Measurements from ENCODE around the gene TBC1D16.

TBC1D16 gene

GRCh38 chr17:79971651-79972050 is 64.0 kb downstream of the TBC1D16 start:
- H3K4me3 ChIP-seq (ENCODE audit: low read length, poor library complexity, severe bottlenecking) = no peak overlapping the region
- H3K9ac ChIP-seq (ENCODE audit: low read depth, low read length, poor library complexity, severe bottlenecking) = no peak overlapping the region
- no peak overlapping the region for H3K4me2 ChIP-seq (ENCODE audit: low read depth, low read length, poor library complexity, severe bottlenecking)
- no peaks in the 10 kb centered on the region for H3K9me2 ChIP-seq (replicated peaks; ENCODE audit: low read depth, low read length)
- no peaks in the 10 kb centered on the region for H3K79me2 ChIP-seq (ENCODE audit: insufficient read depth, low read length)
- H3K36me3 ChIP-seq (ENCODE audit: insufficient read depth, low read length) = no peaks in the 10 kb centered on the region
- TF ChIP-seq CTCF (conservative IDR thresholded peaks at IDR 0.05; ENCODE audit: low read length) = no peak
- TF ChIP-seq EZH2phosphoT487 (IDR thresholded peaks at IDR 0.05; ENCODE audit: borderline replicate concordance) = no peak
- no peaks in the 10 kb centered on the region for H3K9me3 ChIP-seq (ENCODE audit: insufficient read depth, low read depth, low read length)
- H3K4me1 ChIP-seq (ENCODE audit: insufficient read depth, low read length, poor library complexity, severe bottlenecking) = no peaks in the 10 kb centered on the region
- no peak overlapping the region for H2AFZ ChIP-seq (ENCODE audit: low read length)
- no peaks in the 10 kb centered on the region for H3F3A ChIP-seq (ENCODE audit: low read depth)
- H3K27me3 ChIP-seq (ENCODE audit: insufficient read depth, low read length, poor library complexity, severe bottlenecking) = no peaks in the 10 kb centered on the region
- no peaks in the 10 kb centered on the region for H4K20me1 ChIP-seq (ENCODE audit: insufficient read depth, low read length, poor library complexity, severe bottlenecking)

- Histone ChIP-seq H3K9me3 (ENCODE audit: insufficient read depth, low read depth, low read length) (no peaks in the 10 kb centered on the region), H3K4me3 (ENCODE audit: low read length, poor library complexity, severe bottlenecking) (no peak overlapping the region), H3K36me3 (ENCODE audit: insufficient read depth, low read length) (no peaks in the 10 kb centered on the region), H3K4me2 (ENCODE audit: low read depth, low read length, poor library complexity, severe bottlenecking) (no peak overlapping the region), H2AFZ (ENCODE audit: low read length) (no peak overlapping the region), H3K9ac (ENCODE audit: low read depth, low read length, poor library complexity, severe bottlenecking) (no peak overlapping the region), H4K20me1 (ENCODE audit: insufficient read depth, low read length, poor library complexity, severe bottlenecking) (no peaks in the 10 kb centered on the region), H3K4me1 (ENCODE audit: insufficient read depth, low read length, poor library complexity, severe bottlenecking) (no peaks in the 10 kb centered on the region), H3F3A (ENCODE audit: low read depth) (no peaks in the 10 kb centered on the region), H3K27me3 (ENCODE audit: insufficient read depth, low read length, poor library complexity, severe bottlenecking) (no peaks in the 10 kb centered on the region), H3K9me2 (replicated peaks; ENCODE audit: low read depth, low read length) (no peaks in the 10 kb centered on the region), H3K79me2 (ENCODE audit: insufficient read depth, low read length) (no peaks in the 10 kb centered on the region)
- TF ChIP-seq CTCF (conservative IDR thresholded peaks at IDR 0.05; ENCODE audit: low read length) = peak; percentile 95
- no peak for TF ChIP-seq EZH2phosphoT487 (IDR thresholded peaks at IDR 0.05; ENCODE audit: borderline replicate concordance)
Measured at GRCh38 chr17:79970576-79971068, 65.0 kb downstream of the TBC1D16 start.

GRCh38 chr17:79969906-79970305 is 65.8 kb downstream of the TBC1D16 start:
- Histone ChIP-seq H3K27me3 (ENCODE audit: insufficient read depth, low read length, poor library complexity, severe bottlenecking) (no peaks in the 10 kb centered on the region), H3K4me1 (ENCODE audit: insufficient read depth, low read length, poor library complexity, severe bottlenecking) (no peaks in the 10 kb centered on the region), H3K9me3 (ENCODE audit: insufficient read depth, low read depth, low read length) (no peaks in the 10 kb centered on the region), H3K9me2 (replicated peaks; ENCODE audit: low read depth, low read length) (no peaks in the 10 kb centered on the region), H4K20me1 (ENCODE audit: insufficient read depth, low read length, poor library complexity, severe bottlenecking) (no peaks in the 10 kb centered on the region), H3K79me2 (ENCODE audit: insufficient read depth, low read length) (no peaks in the 10 kb centered on the region), H3K4me2 (ENCODE audit: low read depth, low read length, poor library complexity, severe bottlenecking) (no peak overlapping the region), H3F3A (ENCODE audit: low read depth) (no peaks in the 10 kb centered on the region), H3K9ac (ENCODE audit: low read depth, low read length, poor library complexity, severe bottlenecking) (no peak overlapping the region), H3K4me3 (ENCODE audit: low read length, poor library complexity, severe bottlenecking) (no peak overlapping the region), H2AFZ (ENCODE audit: low read length) (no peak overlapping the region), H3K36me3 (ENCODE audit: insufficient read depth, low read length) (no peaks in the 10 kb centered on the region)
- TF ChIP-seq EZH2phosphoT487 (IDR thresholded peaks at IDR 0.05; ENCODE audit: borderline replicate concordance) = no peak
- TF ChIP-seq CTCF (conservative IDR thresholded peaks at IDR 0.05; ENCODE audit: low read length) = no peak

Measured in Loucy (cell line).